HUDEP-2 (cell line): ENCODE data around the gene PTGES2.
"Not testable (repeated sequence)": the region's sequence is repeated elsewhere in the genome, so short reads cannot be mapped to it uniquely, and the experiment has no call there.

Experiments
- DNase-seq, 76 experiments: peaks; one replicate each; lab custom pipeline; 2025; ENCODE audit not compliant: unreplicated experiment in 76 of 76; lab: John Stamatoyannopoulos, UW

PTGES2 gene

GRCh38 chr9:128120741-128121465 lies 6.6 kb downstream of the PTGES2 start:
- DNase-seq, result no peak

- DNase-seq, result no peak
Measured at GRCh38 chr9:128120061-128120740, 7.3 kb downstream of the PTGES2 start.

GRCh38 chr9:128118971-128119665 lies 8.4 kb downstream of the PTGES2 start:
- no peak for DNase-seq

- DNase-seq, result no peak
Measured at GRCh38 chr9:128118472-128118857, 9.1 kb downstream of the PTGES2 start.

GRCh38 chr9:128117613-128118471 lies 9.7 kb downstream of the PTGES2 start:
- peak in 75 of 76 experiments; percentile 27 to 98 (median 87) for DNase-seq

GRCh38 chr9:128116104-128117083 lies 11.1 kb downstream of the PTGES2 start:
- peak in 1 of 76 experiments; percentile 24 for DNase-seq

- peak in 75 of 76 experiments; percentile 75 to 99 (median 95) for DNase-seq
Measured at GRCh38 chr9:128115187-128116103, 12.1 kb downstream of the PTGES2 start.

GRCh38 chr9:128114326-128115186 lies 13.0 kb downstream of the PTGES2 start:
- DNase-seq, result no peak

GRCh38 chr9:128113526-128114325 lies 13.8 kb downstream of the PTGES2 start:
- DNase-seq, result no peak

- not testable (repeated sequence) for DNase-seq
Measured at GRCh38 chr9:128111726-128112125, 15.8 kb downstream of the PTGES2 start.

GRCh38 chr9:128109050-128109709 lies 18.3 kb downstream of the PTGES2 start:
- DNase-seq, result no peak

GRCh38 chr9:128108269-128109049 lies 19.1 kb downstream of the PTGES2 start:
- no peak for DNase-seq

GRCh38 chr9:128107468-128108268 lies 19.9 kb downstream of the PTGES2 start:
- DNase-seq, result no peak

GRCh38 chr9:128106940-128107467 lies 20.5 kb downstream of the PTGES2 start:
- DNase-seq, result no peak
